Measurements from ENCODE around the gene KIF6. TPM values are rescaled to one million over a fixed set of nuclear protein-coding genes. Genes with fewer than 3 reads are reported as not detected.

Gene KIF6
- total RNA-seq, 2 experiments from 2014 or later: not detected

- H3K27me3 Mint-ChIP-seq: no peaks in the 10 kb centered on the region
- H3K9me3 Mint-ChIP-seq: no peaks in the 10 kb centered on the region
- no peak overlapping the region for H3K27ac Mint-ChIP-seq
- H3K4me3 Mint-ChIP-seq: no peak overlapping the region
- POLR2A ChIA-PET: no interaction called here
- H3K36me3 Mint-ChIP-seq (ENCODE audit: low read depth): no peaks in the 10 kb centered on the region
- no peak for DNase-seq
- CTCF ChIA-PET: no interaction called here
- H3K4me1 Mint-ChIP-seq: no peaks in the 10 kb centered on the region
Observed at GRCh38 chr6:39420300-39421265, 304.6 kb downstream of the KIF6 start.

- no peak for DNase-seq
- Mint-ChIP-seq H3K27ac (no peak overlapping the region), H3K4me3 (no peak overlapping the region), H3K4me1 (no peaks in the 10 kb centered on the region), H3K36me3 (ENCODE audit: low read depth) (no peaks in the 10 kb centered on the region), H3K27me3 (no peaks in the 10 kb centered on the region), H3K9me3 (no peaks in the 10 kb centered on the region)
- ChIA-PET CTCF (no interaction called here), POLR2A (no interaction called here)
Observed at GRCh38 chr6:39419607-39420006, 305.6 kb downstream of the KIF6 start.

DNA sequence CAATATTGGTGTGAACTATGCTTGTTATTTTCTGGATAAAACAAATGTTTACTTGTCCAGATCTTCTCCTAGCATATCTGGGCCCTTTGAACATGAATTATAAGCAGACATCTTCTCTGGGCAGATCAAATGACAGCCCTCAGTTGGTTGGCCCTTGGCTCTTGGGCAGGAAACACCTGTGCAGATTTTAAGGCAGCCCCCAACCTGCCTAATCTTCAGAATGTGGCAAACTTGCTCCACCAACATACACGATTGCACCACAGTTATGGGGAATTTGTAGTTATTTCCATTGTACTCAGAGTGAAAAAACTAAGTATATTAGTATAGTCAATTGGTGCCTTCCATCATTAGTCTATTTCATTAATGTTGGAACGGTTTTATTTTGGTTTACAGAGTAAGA lies 307.8 kb downstream of the KIF6 start:
- no peak overlapping the region for H3K27ac Mint-ChIP-seq
- no peak overlapping the region for H3K4me3 Mint-ChIP-seq
- ChIA-PET POLR2A (no interaction called here), CTCF (no interaction called here)
- H3K27me3 Mint-ChIP-seq: no peaks in the 10 kb centered on the region
- no peak for DNase-seq
- no peaks in the 10 kb centered on the region for H3K36me3 Mint-ChIP-seq (ENCODE audit: low read depth)
- H3K4me1 Mint-ChIP-seq: no peaks in the 10 kb centered on the region
- no peaks in the 10 kb centered on the region for H3K9me3 Mint-ChIP-seq

GRCh38 chr6:39416728-39417127 lies 308.5 kb downstream of the KIF6 start:
- ChIA-PET CTCF (no interaction called here), POLR2A (no interaction called here)
- Mint-ChIP-seq H3K4me3 (no peak overlapping the region), H3K4me1 (no peaks in the 10 kb centered on the region), H3K9me3 (no peaks in the 10 kb centered on the region), H3K27ac (no peak overlapping the region), H3K36me3 (ENCODE audit: low read depth) (no peaks in the 10 kb centered on the region), H3K27me3 (no peaks in the 10 kb centered on the region)
- no peak for DNase-seq

DNA sequence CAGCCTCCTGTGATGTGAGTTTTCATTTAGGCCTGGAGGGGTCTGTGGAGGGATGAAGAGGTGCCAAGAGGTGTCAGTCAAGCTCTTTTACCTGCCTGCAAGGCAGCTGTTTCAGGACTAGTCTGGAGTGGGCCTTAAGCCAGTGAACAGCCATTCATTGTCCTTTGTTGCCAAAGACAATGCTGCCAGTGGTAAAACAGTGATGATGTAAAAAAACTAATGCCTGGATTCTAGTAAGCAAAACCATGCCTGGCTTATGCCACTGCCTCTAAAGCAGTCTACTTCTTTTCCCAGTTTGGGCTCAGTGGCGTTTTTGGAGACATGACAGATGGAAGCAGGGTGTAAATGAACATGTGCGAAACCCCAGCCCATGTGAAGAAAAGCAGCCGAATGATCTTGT lies 309.2 kb downstream of the KIF6 start:
- Mint-ChIP-seq H3K36me3 (ENCODE audit: low read depth) (no peaks in the 10 kb centered on the region), H3K27me3 (peaks cover 3% of the 10 kb centered on the region), H3K4me3 (no peak overlapping the region), H3K27ac (no peak overlapping the region), H3K4me1 (no peaks in the 10 kb centered on the region), H3K9me3 (no peaks in the 10 kb centered on the region)
- no peak for DNase-seq
- CTCF ChIA-PET: no interaction called here
- POLR2A ChIA-PET: no interaction called here

GRCh38 chr6:39415482-39415881 lies 309.7 kb downstream of the KIF6 start:
- H3K27me3 Mint-ChIP-seq: peaks cover 3% of the 10 kb centered on the region
- no peaks in the 10 kb centered on the region for H3K36me3 Mint-ChIP-seq (ENCODE audit: low read depth)
- no peaks in the 10 kb centered on the region for H3K4me1 Mint-ChIP-seq
- no peak for DNase-seq
- CTCF ChIA-PET: no interaction called here
- H3K4me3 Mint-ChIP-seq: no peak overlapping the region
- no peaks in the 10 kb centered on the region for H3K9me3 Mint-ChIP-seq
- POLR2A ChIA-PET: no interaction called here
- H3K27ac Mint-ChIP-seq: no peak overlapping the region

- no peak overlapping the region for H3K27ac Mint-ChIP-seq
- no peaks in the 10 kb centered on the region for H3K36me3 Mint-ChIP-seq (ENCODE audit: low read depth)
- H3K4me3 Mint-ChIP-seq: no peak overlapping the region
- peaks cover 2% of the 10 kb centered on the region for H3K4me1 Mint-ChIP-seq
- peaks cover 3% of the 10 kb centered on the region for H3K27me3 Mint-ChIP-seq
- no peak for DNase-seq
- POLR2A ChIA-PET: no interaction called here
- CTCF ChIA-PET: no interaction called here
- H3K9me3 Mint-ChIP-seq: no peaks in the 10 kb centered on the region
Observed at GRCh38 chr6:39411465-39411864, 313.7 kb downstream of the KIF6 start.

DNA sequence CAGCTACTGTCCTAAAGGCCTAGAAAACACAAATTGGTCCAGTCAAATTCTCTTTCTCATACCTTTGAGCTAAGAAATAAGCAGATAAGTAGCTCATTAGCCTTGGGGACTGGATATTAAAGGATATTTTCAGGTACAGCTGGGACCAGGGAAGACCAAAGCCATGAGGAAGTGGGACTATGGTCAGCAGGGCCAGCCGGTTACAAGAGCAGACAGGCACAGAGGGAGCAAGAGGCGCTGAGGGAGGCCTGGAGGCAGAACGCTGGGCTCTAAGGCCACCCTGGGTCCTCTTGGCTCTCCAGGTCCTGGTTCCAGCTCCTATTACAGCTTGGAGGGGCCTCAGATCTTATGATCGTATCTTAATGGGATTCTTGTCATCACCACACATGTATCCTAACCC lies 314.2 kb downstream of the KIF6 start:
- ChIA-PET POLR2A (interaction anchor here (0.8 kb wide), 1 partner anchor 26 kb away, joined by 3 read pairs; no protein-coding TSS in a partner anchor), CTCF (no interaction called here)
- Mint-ChIP-seq H3K36me3 (ENCODE audit: low read depth) (no peaks in the 10 kb centered on the region), H3K27me3 (peaks cover 3% of the 10 kb centered on the region), H3K9me3 (no peaks in the 10 kb centered on the region), H3K27ac (no peak overlapping the region), H3K4me3 (no peak overlapping the region), H3K4me1 (peaks cover 6% of the 10 kb centered on the region)
- no peak for DNase-seq

- Mint-ChIP-seq H3K9me3 (no peaks in the 10 kb centered on the region), H3K36me3 (ENCODE audit: low read depth) (no peaks in the 10 kb centered on the region), H3K27ac (no peak overlapping the region), H3K4me1 (peaks cover 7% of the 10 kb centered on the region), H3K27me3 (peaks cover 10% of the 10 kb centered on the region), H3K4me3 (no peak overlapping the region)
- POLR2A ChIA-PET: no interaction called here
- DNase-seq: no peak
- CTCF ChIA-PET: no interaction called here
Observed at GRCh38 chr6:39409889-39410288, 315.3 kb downstream of the KIF6 start.

- Mint-ChIP-seq H3K36me3 (ENCODE audit: low read depth) (no peaks in the 10 kb centered on the region), H3K9me3 (no peaks in the 10 kb centered on the region), H3K27ac (no peak overlapping the region), H3K27me3 (peaks cover 10% of the 10 kb centered on the region), H3K4me1 (peaks cover 7% of the 10 kb centered on the region), H3K4me3 (no peak overlapping the region)
- DNase-seq: no peak
- POLR2A ChIA-PET: no interaction called here
- CTCF ChIA-PET: no interaction called here
Observed at GRCh38 chr6:39407446-39407993, 317.7 kb downstream of the KIF6 start.

GRCh38 chr6:39404312-39404711 lies 320.9 kb downstream of the KIF6 start:
- ChIA-PET POLR2A (no interaction called here), CTCF (no interaction called here)
- DNase-seq: no peak
- Mint-ChIP-seq H3K4me1 (peaks cover 7% of the 10 kb centered on the region), H3K27me3 (peaks cover 10% of the 10 kb centered on the region), H3K27ac (no peak overlapping the region), H3K4me3 (no peak overlapping the region), H3K36me3 (ENCODE audit: low read depth) (no peaks in the 10 kb centered on the region), H3K9me3 (no peaks in the 10 kb centered on the region)

GRCh38 chr6:39403304-39403703 lies 321.9 kb downstream of the KIF6 start:
- peaks cover 7% of the 10 kb centered on the region for H3K4me1 Mint-ChIP-seq
- CTCF ChIA-PET: interaction anchor here (0.6 kb wide), 1 partner anchor 1377 kb away, joined by 3 read pairs; no protein-coding TSS in a partner anchor
- no peak for DNase-seq
- POLR2A ChIA-PET: no interaction called here
- no peaks in the 10 kb centered on the region for H3K9me3 Mint-ChIP-seq
- H3K4me3 Mint-ChIP-seq: no peak overlapping the region
- peaks cover 10% of the 10 kb centered on the region for H3K27me3 Mint-ChIP-seq
- H3K36me3 Mint-ChIP-seq (ENCODE audit: low read depth): no peaks in the 10 kb centered on the region
- H3K27ac Mint-ChIP-seq: no peak overlapping the region

DNA sequence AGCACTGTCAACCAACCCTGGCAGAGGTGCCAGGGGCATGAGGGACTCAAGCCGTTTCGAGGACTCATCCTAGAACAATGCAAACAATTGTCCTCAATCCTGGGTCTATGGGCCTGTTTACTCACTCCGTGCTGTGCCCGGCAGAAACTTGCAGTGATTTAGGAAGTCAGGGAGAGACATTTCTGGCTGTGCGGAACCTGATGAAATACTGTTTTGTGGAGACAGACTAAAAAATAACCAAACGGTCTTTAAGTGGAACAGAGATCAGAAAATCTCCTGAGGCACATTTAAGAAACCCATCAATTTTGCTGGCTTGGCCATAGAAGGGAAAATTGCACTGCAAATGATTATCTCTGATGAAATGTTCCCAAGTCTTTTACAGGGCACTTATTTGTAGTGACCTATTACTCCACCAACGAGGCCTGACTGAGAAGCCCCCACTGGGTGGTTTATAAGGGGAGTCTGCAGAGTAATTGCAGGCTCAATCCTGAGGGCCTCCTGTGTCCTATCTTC lies 322.9 kb downstream of the KIF6 start:
- CTCF ChIA-PET: no interaction called here
- no peak for DNase-seq
- Mint-ChIP-seq H3K4me3 (no peak overlapping the region), H3K9me3 (no peaks in the 10 kb centered on the region), H3K27me3 (peaks cover 14% of the 10 kb centered on the region), H3K4me1 (peaks cover 7% of the 10 kb centered on the region), H3K27ac (no peak overlapping the region), H3K36me3 (ENCODE audit: low read depth) (no peaks in the 10 kb centered on the region)
- POLR2A ChIA-PET: no interaction called here

DNA sequence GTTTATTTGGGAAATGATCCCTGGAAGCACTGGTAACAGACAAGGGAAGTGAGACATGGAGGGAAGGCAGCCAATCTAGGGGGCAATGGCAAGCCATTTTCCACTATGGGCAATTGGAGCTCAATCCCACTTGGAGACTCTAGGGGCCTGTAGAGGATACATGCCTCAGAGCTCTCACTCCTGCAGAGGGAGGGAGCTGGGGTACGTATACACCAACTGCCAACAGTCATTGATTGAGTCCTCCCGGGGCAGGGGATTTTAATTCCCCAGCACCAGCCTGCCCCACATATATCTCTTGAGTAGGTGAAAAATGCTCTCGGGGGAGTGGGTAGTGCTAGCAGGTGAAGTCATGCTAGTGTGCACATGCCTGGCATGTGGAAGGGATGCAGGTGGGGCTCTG lies 323.8 kb downstream of the KIF6 start:
- CTCF ChIA-PET: no interaction called here
- H3K9me3 Mint-ChIP-seq: no peaks in the 10 kb centered on the region
- H3K27me3 Mint-ChIP-seq: peaks cover 16% of the 10 kb centered on the region
- no peak for DNase-seq
- no peak overlapping the region for H3K4me3 Mint-ChIP-seq
- no peaks in the 10 kb centered on the region for H3K36me3 Mint-ChIP-seq (ENCODE audit: low read depth)
- peaks cover 4% of the 10 kb centered on the region for H3K4me1 Mint-ChIP-seq
- POLR2A ChIA-PET: no interaction called here
- H3K27ac Mint-ChIP-seq: no peak overlapping the region

Data from activated CD4-positive, alpha-beta memory T cell treated with anti-CD3 and anti-CD28 coated beads, Interleukin-2, amount 10 ng/mL, durations not matched to agents 7 days and 5 days (primary cell).